T-helper 1 cell (primary cell): ENCODE data around the gene TINAGL1.
A peak's percentile ranks its signal among the peaks of the same experiment; 100 is the strongest.

Experiments
- DNase-seq, 5 donors: peaks; one replicate each; pipeline ENCODE4 v3.0.0-alpha.2; 2012 to 2020

The TINAGL1 gene

DNA sequence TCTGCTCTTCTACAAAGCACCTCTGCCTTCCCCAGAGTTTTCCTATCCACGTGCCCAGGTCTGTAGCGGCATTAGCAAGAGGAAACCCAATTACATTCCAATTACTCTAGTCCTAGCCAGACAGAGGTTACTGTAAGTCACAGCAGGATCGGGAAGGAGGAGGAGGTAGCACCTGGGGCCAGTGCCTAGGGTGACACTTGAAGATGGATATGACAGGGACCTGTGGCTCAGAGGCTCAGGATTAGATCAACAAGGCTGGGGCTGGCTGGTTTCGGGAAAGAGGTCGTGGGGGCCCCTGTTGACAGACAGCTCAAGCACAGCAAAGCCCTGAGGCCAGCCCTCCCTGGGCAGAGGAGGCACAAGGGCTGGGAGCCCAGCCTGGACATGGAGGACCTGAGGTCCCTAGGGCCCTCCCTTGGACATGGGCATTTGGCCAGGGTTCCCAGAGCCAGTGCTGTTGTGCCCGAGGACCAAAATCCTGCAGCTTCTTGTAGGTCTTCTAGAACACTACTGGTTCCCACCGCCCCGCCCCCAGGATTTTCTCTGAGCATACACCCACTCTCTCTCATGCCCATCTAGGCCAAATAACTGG is 38.2 kb downstream of the TINAGL1 start:
- no peak for DNase-seq

DNA sequence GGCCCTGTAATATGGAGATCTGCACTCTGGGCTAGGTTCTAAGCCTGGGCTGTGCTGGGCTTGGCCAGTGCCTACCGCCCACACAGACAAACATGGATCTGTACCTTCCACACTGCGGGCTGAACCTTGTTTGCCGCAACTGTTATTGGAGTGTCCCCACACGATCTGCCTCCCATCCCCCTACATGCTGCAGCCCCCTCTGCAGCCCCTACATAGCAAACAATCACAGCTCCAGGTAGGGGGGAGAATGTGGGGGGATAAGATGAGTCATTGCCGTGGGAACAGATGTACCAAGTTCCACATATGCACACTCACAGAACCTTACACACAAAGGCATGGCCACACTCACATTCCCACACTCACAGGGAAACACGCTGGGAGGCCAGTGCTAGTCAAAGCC is 39.1 kb downstream of the TINAGL1 start:
- DNase-seq: no peak

DNA sequence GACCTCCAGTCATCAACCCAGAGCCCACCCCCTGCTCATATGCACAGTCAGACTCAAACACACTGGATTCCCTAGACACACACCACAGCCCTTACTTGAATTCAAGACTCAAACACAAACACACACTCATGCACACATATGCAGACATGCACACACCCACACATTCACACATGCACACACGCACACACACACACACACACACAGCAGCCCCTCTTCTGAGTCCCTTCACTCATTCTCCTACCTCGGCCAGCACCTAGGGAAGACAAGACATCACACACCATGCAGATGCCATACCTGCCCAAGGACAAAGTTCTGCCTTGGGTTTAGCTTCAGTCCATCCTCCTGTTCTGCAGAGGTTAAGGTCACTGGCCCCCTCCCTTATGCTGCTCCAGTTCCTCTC is 39.6 kb downstream of the TINAGL1 start:
- DNase-seq: no peak

DNA sequence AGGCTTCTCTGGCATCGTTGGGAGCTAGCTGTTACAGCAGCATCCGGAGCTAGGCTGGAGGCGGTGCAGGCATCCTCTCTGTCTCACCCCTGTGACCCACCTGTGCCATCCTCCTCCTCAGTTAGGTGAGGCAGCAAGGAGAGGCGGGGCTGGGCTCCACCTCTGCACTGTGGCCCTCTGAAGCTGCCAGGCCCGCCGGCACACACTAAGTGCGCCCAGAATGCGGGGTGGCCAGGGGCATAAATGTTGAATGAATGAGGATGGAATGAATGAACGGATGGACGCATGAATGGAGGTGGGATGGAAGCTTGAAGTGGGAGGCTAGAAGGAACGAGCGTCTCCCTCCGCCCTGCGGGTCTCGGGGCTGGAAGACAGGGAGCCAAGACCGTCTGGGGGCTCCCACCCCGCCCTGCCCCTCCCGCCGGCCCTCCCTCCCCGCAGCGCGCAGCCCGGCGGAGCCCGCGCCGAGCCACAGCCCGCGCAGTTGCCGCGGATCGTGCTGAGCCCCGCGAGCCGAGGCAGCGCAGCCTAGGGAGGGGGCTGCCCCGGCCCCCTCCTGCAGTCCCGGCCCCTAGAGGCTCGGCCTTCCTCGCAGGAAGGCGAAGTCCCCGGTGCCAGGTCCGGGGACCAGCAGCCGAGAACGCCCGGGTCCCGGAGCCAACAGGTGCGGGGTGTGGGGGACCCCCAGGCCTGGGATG is 41.1 kb downstream of the TINAGL1 start, which contains the start of gene HCRTR1:
Gene HCRTR1 (plus strand): TSS at position 472 of the 698 bp plus-strand sequence. CDS start 1,504 bp downstream, outside the sequence.
- DNase-seq: no peak

DNA sequence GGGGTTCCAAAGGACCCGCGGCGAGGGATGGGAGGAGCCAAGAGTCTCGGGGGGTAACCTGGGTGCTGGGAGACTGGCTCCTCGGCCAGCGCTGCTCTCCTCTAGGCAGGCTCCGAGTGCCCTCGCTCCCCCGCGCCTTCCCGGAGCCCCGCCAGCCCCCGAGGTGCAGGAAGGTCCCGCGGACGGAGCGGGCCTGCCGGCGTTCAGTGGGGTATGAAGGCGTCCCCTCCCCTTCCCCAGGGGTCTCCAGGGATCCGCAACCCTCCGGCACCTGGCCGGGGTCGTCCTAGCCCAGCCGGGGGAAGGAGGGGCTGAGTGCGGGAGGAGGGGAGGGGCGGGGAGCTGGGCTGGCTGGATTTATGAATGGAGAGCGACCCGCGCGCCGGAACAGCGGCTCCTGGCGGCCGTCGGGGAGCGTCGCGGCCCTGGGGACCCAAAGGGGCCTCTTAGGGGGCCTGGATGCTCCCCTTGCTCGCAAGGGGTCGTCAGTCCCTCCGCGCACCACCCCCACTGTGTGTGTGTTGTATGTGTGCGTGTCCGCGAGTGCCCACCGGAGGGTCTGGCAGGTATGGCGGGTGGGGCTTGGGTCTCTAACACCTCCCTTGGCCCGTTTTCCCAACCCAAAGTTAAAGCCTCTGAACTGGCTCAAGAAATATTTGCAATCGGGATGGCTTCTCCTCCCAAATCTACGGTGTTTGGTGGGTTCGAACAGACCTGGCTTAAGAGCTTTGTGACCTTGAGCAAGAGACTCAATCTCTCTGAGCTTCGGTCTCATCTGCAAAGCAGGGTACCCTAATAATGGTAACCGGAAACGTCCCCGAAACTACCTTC is 41.8 kb downstream of the TINAGL1 start:
- peak in 3 of 5 donors; percentile 22 to 25 (median 23) for DNase-seq

DNA sequence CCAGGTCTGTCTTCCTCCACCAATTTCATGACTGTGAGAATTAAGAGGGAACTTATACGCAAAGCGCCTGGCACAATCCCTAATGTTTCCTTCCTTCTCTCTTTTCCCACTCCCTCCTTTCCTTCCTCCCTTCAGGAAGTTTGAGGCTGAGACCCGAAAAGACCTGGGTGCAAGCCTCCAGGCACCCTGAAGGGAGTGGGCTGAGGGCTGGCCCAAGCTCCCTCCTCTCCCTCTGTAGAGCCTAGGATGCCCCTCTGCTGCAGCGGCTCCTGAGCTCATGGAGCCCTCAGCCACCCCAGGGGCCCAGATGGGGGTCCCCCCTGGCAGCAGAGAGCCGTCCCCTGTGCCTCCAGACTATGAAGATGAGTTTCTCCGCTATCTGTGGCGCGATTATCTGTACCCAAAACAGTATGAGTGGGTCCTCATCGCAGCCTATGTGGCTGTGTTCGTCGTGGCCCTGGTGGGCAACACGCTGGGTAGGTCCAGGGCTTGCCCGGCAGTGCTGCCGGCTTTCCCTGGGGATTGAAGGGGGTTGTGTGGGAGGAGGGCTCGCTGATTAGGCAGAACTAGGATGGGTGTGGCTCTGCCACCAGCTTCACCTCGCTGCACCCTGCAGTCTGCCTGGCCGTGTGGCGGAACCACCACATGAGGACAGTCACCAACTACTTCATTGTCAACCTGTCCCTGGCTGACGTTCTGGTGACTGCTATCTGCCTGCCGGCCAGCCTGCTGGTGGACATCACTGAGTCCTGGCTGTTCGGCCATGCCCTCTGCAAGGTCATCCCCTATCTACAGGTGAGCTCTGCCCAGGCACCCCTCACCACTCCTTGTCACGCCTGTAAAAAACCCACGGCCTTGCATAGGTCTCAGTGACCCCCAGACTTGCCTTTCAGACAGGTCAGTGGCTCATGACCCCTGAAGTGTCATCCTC is 42.9 kb downstream of the TINAGL1 start:
- DNase-seq: no peak

DNA sequence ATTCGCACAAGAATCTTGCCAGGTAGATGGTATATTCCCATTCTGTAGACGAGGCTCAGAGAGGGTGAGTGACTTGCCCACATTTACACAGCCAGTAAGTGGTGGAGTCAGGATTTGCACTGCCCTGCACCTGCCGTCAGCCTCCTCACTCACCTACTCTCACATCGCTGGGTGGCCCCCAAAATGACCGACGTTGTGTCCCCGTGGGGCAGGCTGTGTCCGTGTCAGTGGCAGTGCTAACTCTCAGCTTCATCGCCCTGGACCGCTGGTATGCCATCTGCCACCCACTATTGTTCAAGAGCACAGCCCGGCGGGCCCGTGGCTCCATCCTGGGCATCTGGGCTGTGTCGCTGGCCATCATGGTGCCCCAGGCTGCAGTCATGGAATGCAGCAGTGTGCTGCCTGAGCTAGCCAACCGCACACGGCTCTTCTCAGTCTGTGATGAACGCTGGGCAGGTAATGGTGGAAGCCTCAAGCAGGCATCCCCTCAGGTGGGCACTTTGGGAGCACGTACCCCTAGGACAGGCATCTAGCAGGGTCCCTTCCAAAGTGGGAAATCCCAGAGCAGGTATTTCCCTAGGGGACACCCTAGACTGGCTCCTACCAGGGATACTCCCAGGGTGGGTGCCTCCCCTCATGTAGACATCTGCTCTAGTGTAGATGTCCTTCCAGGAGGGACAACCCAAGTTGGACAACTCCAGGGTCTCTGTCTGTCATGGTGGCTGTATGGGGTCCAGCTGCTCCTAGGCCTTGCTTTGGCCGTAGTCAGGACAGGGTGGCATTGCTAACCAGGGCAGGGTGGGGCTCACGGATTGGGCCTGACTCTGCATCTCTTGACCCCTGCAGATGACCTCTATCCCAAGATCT is 44.5 kb downstream of the TINAGL1 start:
- DNase-seq: no peak

DNA sequence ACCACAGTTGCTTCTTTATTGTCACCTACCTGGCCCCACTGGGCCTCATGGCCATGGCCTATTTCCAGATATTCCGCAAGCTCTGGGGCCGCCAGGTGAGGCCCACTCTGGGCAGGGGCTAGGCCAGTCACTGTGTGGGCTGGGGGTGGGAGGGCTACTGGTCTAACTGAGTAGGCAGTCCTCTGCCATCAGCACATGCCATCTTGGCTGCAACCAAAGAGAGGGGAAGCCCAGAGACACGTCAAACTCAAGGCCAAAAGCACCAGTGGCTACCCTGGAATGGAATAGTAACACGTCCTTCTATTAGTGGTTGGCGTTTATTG is 45.1 kb downstream of the TINAGL1 start:
- no peak for DNase-seq

DNA sequence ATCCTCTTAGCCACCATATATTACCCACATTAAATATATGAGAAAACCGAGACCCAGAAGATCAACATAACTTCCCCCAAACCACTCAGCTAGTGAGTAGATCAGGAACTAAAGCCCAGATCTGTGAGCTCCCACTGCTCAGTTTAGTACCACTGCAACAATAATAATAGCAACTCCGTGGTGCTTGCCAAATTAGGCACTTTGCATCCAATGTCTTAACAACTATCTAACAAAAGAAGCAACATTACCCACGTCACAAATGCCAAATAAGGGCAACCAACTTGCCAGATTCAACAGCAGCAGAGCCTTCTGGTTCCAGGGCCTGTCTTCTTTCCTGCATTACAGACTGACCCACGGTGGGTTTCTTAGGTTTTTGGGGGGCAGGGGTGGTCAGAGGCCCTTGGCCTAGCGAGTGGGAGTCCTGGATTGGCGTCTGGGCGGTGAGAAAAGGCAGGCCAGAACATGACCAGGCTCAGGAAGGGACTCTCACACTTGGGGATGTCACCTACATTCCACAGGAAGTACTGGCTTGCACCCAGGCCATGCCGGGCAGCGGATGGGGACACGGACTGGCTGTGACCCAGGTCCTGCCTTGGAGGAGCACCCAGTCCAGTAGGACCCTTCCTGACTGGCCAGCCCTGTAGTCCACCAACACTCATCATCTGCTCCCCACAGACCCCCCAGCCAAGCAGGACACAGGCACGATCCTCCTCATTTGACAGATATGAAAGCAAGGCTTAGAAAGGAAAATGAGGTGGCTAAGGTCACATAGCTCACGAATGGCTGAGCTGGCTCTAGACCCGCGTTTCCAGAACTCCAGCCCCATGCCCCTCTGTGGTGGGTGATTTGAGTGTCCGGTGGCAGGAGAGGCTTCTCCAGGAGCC is 45.8 kb downstream of the TINAGL1 start:
- DNase-seq: no peak

DNA sequence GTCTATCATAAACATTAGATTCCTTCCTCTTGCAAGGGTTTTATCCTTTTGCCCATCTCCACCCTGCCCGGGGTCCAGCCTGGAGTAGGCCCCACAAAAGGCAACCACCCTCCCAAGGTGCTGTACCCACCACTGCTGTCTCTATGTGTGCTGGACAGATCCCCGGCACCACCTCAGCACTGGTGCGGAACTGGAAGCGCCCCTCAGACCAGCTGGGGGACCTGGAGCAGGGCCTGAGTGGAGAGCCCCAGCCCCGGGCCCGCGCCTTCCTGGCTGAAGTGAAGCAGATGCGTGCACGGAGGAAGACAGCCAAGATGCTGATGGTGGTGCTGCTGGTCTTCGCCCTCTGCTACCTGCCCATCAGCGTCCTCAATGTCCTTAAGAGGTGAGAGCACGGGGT is 47.0 kb downstream of the TINAGL1 start:
- DNase-seq: no peak

DNA sequence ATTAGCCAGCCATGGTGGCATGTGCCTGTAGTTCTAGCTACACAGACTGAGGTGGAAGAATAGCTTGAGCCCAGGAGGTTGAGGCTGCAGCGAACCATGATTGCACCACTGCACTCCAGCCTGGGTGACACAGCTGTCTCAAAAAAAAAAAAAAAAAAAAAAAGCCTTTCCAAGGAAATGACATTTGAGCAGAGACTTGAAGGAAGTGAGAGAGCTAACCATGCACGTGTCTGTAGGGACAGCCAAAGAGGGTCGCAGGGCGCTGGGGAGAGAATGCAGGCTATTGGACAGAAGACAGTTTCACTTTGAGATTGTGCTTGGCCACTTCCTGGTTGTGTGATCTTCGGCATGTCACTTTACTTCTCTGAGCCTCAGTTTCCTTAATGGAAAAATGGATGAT is 48.0 kb downstream of the TINAGL1 start:
- DNase-seq: no peak

DNA sequence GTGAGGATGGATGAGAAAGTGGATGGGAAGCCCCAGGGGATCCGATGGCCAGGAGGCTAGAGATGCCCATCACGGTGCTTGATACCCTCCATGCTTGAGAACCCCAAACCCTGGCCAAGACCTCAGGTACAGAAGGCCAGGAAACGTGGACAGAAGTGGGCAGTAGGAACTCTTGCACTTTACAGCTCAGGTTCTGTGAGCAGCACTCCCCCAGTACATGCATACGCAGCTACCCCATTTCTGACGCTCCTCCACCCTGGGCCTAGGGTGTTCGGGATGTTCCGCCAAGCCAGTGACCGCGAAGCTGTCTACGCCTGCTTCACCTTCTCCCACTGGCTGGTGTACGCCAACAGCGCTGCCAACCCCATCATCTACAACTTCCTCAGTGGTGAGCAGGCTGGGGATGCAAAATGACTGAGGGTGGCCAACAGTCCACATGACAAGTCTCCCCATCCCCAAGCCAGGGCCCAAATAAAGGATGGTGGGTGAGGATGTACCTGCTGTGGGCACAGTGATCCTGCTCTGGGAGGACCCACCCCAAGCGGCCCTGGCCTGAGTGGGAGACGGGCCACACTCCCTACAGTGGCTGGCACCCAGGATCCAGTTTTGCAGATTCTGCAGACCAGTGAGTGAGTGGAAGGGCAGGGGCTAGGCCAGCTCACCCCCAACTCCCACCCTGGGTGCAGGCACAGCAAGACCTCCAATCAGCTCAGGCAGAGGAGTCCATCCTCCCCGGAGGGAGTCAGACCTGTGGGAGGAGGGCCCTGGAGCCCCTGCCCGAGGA is 48.6 kb downstream of the TINAGL1 start:
- DNase-seq: no peak

DNA sequence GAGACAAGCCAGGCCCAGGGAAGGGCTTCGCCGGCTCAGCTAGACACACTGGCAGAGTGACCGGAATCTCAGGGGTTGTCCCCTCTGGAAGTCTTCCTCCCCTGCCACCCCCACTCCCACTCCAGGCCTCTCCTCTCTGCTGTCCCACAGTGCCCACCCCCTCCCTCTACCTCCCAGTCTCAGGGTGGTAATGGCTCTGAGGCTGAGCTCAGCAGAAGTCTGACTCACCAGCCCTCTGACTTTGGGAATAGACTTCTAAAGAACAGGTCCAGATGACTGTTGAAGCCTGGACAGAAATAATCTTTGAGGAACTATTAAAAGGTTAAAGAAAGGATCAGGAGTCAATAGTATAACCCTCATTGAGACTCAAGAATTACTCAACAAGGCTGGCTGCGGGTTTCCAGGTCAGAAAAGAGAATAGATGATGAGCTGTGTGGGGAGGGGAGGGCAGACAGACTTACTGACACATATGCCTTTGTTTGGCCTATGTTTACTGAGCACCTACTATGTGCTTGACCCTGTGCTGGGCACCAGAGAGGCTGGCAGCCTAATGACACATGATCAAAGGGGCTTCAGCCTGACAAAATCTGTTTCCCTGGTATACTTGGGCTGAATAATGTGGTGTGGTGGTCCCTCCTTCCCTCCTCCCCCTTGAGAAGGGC is 49.4 kb downstream of the TINAGL1 start:
- no peak for DNase-seq

DNA sequence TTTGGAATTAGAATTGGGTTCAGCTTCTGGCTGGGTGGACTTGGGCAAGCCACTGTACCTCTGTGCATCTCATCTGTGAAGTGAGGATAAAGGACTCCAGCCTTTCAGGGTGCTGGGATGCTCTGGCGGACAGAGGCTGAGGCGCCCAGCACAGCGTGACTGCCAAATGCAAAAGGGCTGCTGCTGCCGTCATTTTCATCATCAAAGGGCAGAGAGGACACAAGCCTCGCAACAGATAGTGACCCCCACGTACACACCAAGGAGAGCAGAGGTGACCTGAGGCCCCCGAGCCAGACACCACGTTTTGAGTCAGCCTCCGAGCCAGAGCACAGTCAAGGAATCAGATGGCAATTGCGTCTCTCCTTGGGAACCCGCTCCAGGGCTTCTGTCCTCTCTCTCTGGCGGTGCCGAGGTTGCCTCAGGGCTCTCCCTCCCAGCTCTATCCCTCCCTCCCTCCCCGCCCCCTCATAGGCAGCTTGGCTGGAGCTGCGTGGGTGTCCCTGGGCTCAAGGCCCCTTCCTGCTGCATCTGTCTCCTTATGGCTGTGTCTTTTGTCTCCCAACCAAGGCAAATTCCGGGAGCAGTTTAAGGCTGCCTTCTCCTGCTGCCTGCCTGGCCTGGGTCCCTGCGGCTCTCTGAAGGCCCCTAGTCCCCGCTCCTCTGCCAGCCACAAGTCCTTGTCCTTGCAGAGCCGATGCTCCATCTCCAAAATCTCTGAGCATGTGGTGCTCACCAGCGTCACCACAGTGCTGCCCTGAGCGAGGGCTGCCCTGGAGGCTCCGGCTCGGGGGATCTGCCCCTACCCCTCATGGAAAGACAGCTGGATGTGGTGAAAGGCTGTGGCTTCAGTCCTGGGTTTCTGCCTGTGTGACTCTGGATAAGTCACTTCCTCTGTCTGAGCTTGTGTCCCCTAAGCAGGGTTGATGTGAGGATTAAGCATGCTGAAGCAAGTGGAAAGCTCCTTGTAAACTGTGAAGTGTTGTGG is 50.2 kb downstream of the TINAGL1 start:
- no peak for DNase-seq

DNA sequence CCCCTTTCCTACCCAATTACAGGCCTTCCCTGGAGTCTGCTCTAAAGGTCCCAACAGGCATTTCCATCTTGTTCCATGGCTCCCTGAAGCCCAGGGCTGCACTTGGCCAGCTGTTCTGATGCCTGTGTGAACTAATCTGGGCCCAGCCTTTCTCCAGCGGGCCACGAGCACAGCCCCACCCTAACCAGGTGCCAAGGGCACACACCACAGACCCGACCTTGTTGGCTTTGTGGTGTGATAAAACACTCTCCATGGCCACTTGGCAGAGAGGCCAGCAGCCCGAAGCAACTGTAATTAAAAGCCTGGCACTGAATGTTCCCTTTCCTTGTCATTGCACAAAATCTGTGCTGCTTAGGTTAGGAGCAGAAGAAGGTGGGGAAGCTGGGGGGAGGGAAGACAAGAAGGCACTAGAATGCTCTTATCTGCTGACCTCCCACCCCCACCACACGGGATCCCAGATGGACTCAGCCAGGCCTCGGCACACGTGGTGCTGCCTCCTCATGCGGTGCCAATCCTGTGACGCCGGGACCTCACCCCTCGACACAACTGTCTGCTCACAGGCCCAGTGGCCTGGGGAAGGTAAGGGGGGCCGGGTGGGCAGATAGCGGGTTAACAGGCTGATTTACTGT is 51.1 kb downstream of the TINAGL1 start:
- no peak for DNase-seq

DNA sequence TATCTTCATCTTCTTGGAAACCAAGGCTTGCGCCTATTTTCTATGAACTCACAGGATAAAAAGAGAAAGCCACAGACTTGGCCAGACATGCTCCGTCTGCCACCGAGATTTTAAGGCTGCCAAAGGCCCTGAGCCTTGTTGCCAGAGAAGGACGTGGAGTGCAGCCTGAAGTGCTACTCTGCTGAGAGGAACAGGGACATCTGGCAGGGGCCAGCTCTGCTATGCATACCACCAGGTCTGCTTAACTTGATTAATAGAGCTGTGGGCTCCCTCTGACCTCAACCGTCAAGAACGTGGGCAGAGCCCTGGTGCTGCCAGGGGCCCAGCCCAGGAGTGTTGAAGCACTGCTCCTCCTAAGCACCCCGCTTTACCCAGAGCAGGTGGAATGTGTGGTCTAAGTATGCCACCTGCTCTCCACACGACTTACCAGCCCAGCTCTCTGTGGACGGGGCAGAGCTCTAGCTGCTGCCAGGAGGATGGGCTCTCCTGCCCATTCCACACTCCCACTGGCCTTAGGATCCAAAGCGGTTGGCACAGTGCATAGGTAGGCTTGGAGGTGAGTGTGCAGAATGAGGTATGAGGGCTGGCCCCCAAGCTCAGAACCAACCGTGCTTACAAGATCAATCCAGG is 51.7 kb downstream of the TINAGL1 start:
- no peak for DNase-seq

DNA sequence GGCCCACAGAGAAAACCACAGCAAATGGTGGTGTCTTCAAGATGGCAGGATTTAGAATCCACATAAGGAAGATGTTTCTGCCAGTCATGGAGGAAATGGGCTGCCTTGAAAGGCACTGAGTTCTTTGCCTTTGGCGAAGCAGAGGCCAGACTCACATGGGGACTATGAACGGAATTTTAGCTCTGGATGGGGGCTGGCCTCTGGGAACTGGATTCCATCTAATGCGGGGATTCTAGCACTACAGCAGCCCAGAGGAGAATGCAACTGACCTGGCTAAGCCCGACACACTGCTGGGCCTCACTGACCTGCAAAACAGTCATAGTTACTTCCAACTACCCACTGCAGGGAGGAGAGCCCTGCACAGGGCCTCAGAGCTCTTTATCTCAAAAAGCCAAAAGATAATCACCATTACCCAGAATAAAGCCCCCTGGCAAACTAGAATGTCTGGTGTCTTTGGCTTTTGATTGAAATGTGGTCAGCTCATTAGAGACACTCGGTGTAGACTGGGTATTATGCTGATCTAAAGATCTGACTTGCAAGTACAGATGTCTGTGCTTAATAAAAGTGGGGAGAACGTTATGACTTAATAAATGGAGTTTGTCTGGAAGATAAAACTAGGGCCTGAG is 52.7 kb downstream of the TINAGL1 start:
- no peak for DNase-seq
